ENCODE measurements around the gene GPATCH4.
A peak's percentile ranks its signal among the peaks of the same experiment; 100 is the strongest.

DNA sequence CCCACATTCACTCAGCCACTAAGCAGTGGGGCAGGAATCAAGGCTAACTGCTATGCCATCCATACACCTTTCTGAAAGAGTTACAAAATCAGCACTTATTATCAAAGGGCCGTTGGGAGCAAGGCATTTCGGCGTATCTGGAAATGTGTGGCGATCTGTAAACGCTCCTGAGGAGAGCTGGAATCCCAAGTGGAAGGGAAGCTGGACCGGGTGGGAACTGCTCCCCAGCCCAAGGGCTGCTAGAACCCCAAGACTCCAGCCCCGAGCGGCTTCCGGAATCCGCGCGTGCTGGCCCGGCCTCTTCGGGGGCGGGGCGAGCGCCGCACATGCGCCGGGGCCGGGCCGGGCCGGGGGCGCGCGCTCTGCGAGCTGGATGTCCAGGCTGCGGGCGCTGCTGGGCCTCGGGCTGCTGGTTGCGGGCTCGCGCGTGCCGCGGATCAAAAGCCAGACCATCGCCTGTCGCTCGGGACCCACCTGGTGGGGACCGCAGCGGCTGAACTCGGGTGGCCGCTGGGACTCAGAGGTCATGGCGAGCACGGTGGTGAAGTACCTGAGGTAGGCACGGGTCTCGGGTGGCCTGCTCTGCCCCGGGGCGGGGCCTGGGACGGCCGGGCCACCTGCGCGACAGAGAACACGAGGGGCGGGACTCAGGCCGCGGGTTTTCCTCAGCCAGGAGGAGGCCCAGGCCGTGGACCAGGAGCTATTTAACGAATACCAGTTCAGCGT is 9.7 kb downstream of the GPATCH4 start, which contains the start of gene NAXE:
- TF ChIP-seq, protein P1, sequence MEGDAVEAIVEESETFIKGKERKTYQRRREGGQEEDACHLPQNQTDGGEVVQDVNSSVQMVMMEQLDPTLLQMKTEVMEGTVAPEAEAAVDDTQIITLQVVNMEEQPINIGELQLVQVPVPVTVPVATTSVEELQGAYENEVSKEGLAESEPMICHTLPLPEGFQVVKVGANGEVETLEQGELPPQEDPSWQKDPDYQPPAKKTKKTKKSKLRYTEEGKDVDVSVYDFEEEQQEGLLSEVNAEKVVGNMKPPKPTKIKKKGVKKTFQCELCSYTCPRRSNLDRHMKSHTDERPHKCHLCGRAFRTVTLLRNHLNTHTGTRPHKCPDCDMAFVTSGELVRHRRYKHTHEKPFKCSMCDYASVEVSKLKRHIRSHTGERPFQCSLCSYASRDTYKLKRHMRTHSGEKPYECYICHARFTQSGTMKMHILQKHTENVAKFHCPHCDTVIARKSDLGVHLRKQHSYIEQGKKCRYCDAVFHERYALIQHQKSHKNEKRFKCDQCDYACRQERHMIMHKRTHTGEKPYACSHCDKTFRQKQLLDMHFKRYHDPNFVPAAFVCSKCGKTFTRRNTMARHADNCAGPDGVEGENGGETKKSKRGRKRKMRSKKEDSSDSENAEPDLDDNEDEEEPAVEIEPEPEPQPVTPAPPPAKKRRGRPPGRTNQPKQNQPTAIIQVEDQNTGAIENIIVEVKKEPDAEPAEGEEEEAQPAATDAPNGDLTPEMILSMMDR (IDR thresholded peaks at IDR 0.05): no peak
- TF ChIP-seq POLR2A (IDR thresholded peaks at IDR 0.05) (peak; percentile 76), POLR2AphosphoS5 (IDR thresholded peaks at IDR 0.05) (peak; percentile 59 to 69 (median 68))

All from transverse colon (tissue), 4 donors.